CD4-positive, alpha-beta memory T cell (primary cell): ENCODE data around the gene LRRC8D. TPM values are rescaled to one million over a fixed set of nuclear protein-coding genes. Genes with fewer than 3 reads are reported as not detected.

Experiments used
- CTCF ChIA-PET: fragments of 350-600 bp; sonication (Branson Sonifier 250); formaldehyde crosslinking; loops from one replicate; lab custom pipeline; 2021; ENCODE audit warnings: inconsistent platforms; ENCODE audit not compliant: partially characterized antibody; lab: Charles Lee
- POLR2A ChIA-PET: fragments of 350-600 bp; sonication (Branson Sonifier 250); formaldehyde crosslinking; loops from one replicate; lab custom pipeline; 2021; ENCODE audit not compliant: partially characterized antibody; lab: Charles Lee
- DNase-seq, 5 donors: peaks; one replicate each; pipeline versions ENCODE4 v3.0.0 to v3.0.0-alpha.2; 2020 to 2022; ENCODE audit warnings: mixed read lengths in 1 of 5
- H3K27ac ChIP-seq: one replicate; pipeline ENCODE4 v1.7.0; 2013; ENCODE audit warnings: low read depth, low read length
- H3K27me3 ChIP-seq: 2 replicates; pipeline ENCODE4 v1.7.0; 2013; ENCODE audit warnings: mild to moderate bottlenecking, low read length, moderate library complexity; ENCODE audit not compliant: insufficient read depth
- H3K36me3 ChIP-seq: 2 replicates; pipeline ENCODE4 v1.7.0; 2013; ENCODE audit warnings: mild to moderate bottlenecking, low read length, moderate library complexity; ENCODE audit not compliant: insufficient read depth
- H3K4me1 ChIP-seq: 2 replicates; pipeline ENCODE4 v1.7.0; 2013; ENCODE audit warnings: mild to moderate bottlenecking, low read length, moderate library complexity; ENCODE audit not compliant: insufficient read depth
- H3K4me3 ChIP-seq, 2 donors: one replicate each; pipeline ENCODE4 v1.7.0; 2013; ENCODE audit warnings: low read length in 2 of 2, mild to moderate bottlenecking in 1 of 2
- H3K9me3 ChIP-seq, 2 donors: one replicate each; pipeline ENCODE4 v1.7.0; 2013; ENCODE audit warnings: low read length in 2 of 2, control low read depth in 1 of 2; ENCODE audit not compliant: control insufficient read depth in 1 of 2
- H3K27ac Mint-ChIP-seq, 7 donors: one replicate each; pipeline ENCODE4 v1.8.0; 2020 to 2021; ENCODE audit warnings: mixed read lengths in 7 of 7, mild to moderate bottlenecking in 6 of 7, inconsistent platforms in 3 of 7, moderate library complexity in 3 of 7
- H3K27me3 Mint-ChIP-seq, 2 donors: one replicate each; pipeline ENCODE4 v1.8.0; 2020 to 2021; ENCODE audit warnings: mixed read lengths in 2 of 2
- H3K36me3 Mint-ChIP-seq, 2 donors: one replicate each; pipeline ENCODE4 v1.8.0; 2020 to 2021; ENCODE audit warnings: mixed read lengths in 2 of 2, inconsistent platforms in 1 of 2, mild to moderate bottlenecking in 1 of 2
- H3K4me1 Mint-ChIP-seq, 4 donors: one replicate each; pipeline ENCODE4 v1.8.0; 2020 to 2021; ENCODE audit warnings: mixed read lengths in 4 of 4, mild to moderate bottlenecking in 1 of 4
- H3K4me3 Mint-ChIP-seq, 8 donors: one replicate each; pipeline ENCODE4 v1.8.0; 2020 to 2021; ENCODE audit warnings: mixed read lengths in 8 of 8, mild to moderate bottlenecking in 7 of 8, moderate library complexity in 6 of 8, inconsistent platforms in 3 of 8
- H3K9me3 Mint-ChIP-seq, 8 donors: one replicate each; pipeline ENCODE4 v1.8.0; 2020 to 2021; ENCODE audit warnings: mixed read lengths in 8 of 8, mild to moderate bottlenecking in 5 of 8, inconsistent platforms in 3 of 8, moderate library complexity in 1 of 8
- intact Hi-C: fragments of 100-400 bp; cut with micrococcal nuclease; formaldehyde crosslinking; loops from one replicate; pipeline ENCODE4 v1.15.1; 2023
- polyA plus RNA-seq, 2 donors: library from polyadenylated mRNA; unstranded; fragments of 300-500 nt; fragmentation: Illumina TruSeq; gene quantifications; one replicate each; pipeline ENCODE4 v1.2.3, GENCODE V29; 2021
- total RNA-seq, 2 experiments: library from RNA; stranded (reverse); gene quantifications; one replicate each; pipeline ENCODE4 v1.2.3, GENCODE V29; 2021

Gene LRRC8D
- total and polyA plus RNA-seq, 4 experiments from 2014 or later = 56.8 to 72.7 (median 66.6) TPM

GRCh38 chr1:89927478-89927877, 106.6 kb downstream of the LRRC8D start:
- peaks cover 0 to 8% (median 3%) of the 10 kb centered on the region in 8 donors for H3K9me3 Mint-ChIP-seq
- no peak overlapping the region for H3K27ac ChIP-seq
- H3K4me3 ChIP-seq = no peak overlapping the region
- H3K9me3 ChIP-seq = no peaks in the 10 kb centered on the region
- H3K36me3 ChIP-seq = peaks cover 1% of the 10 kb centered on the region
- H3K4me1 ChIP-seq = peaks cover 5% of the 10 kb centered on the region
- H3K4me1 Mint-ChIP-seq = peaks cover 17 to 23% (median 21%) of the 10 kb centered on the region in 4 donors
- ChIA-PET POLR2A (no interaction called here), CTCF (no interaction called here)
- H3K36me3 Mint-ChIP-seq = peaks cover 41 to 50% of the 10 kb centered on the region in 2 donors
- intact Hi-C loops = no loop called here
- no peaks in the 10 kb centered on the region for H3K27me3 ChIP-seq
- H3K4me3 Mint-ChIP-seq = no peak overlapping the region
- no peak for DNase-seq
- H3K27me3 Mint-ChIP-seq = no peaks in the 10 kb centered on the region
- H3K27ac Mint-ChIP-seq = no peak overlapping the region

GRCh38 chr1:89928506-89928905, 107.7 kb downstream of the LRRC8D start:
- Mint-ChIP-seq H3K4me1 (peaks cover 17 to 23% (median 20%) of the 10 kb centered on the region in 4 donors), H3K36me3 (peaks cover 46 to 51% of the 10 kb centered on the region in 2 donors), H3K9me3 (peaks cover 0 to 6% (median 2%) of the 10 kb centered on the region in 8 donors), H3K27me3 (no peaks in the 10 kb centered on the region), H3K4me3 (no peak overlapping the region), H3K27ac (peak overlapping the region in 3 of 7 donors; percentile 10 to 48 (median 46))
- H3K27ac ChIP-seq = no peak overlapping the region
- peaks cover 5% of the 10 kb centered on the region for H3K4me1 ChIP-seq
- DNase-seq = no peak
- no peak overlapping the region for H3K4me3 ChIP-seq
- H3K27me3 ChIP-seq = no peaks in the 10 kb centered on the region
- no peaks in the 10 kb centered on the region for H3K9me3 ChIP-seq
- intact Hi-C loops = no loop called here
- ChIA-PET CTCF (no interaction called here), POLR2A (interaction anchor here (0.9 kb wide), 1 partner anchor 82 kb away, joined by 3 read pairs; no protein-coding TSS in a partner anchor)
- H3K36me3 ChIP-seq = peaks cover 12% of the 10 kb centered on the region

- no peaks in the 10 kb centered on the region for H3K27me3 ChIP-seq
- Mint-ChIP-seq H3K4me1 (peaks cover 16 to 23% (median 20%) of the 10 kb centered on the region in 4 donors), H3K27me3 (no peaks in the 10 kb centered on the region), H3K27ac (peak overlapping the region in 1 of 7 donors; percentile 35), H3K4me3 (no peak overlapping the region), H3K9me3 (peaks cover 0 to 2% (median 0%) of the 10 kb centered on the region in 8 donors), H3K36me3 (peaks cover 46 to 57% of the 10 kb centered on the region in 2 donors)
- no peak overlapping the region for H3K4me3 ChIP-seq
- POLR2A ChIA-PET = no interaction called here
- H3K9me3 ChIP-seq = no peaks in the 10 kb centered on the region
- peaks cover 20% of the 10 kb centered on the region for H3K36me3 ChIP-seq
- intact Hi-C loops = no loop called here
- H3K4me1 ChIP-seq = peaks cover 5% of the 10 kb centered on the region
- CTCF ChIA-PET = no interaction called here
- DNase-seq = no peak
- no peak overlapping the region for H3K27ac ChIP-seq
Measured at GRCh38 chr1:89929467-89930063, 108.7 kb downstream of the LRRC8D start.

GRCh38 chr1:89930579-89930978, 109.7 kb downstream of the LRRC8D start:
- Histone ChIP-seq H3K27me3 (no peaks in the 10 kb centered on the region), H3K36me3 (peaks cover 20% of the 10 kb centered on the region), H3K27ac (no peak overlapping the region), H3K9me3 (no peaks in the 10 kb centered on the region), H3K4me3 (no peak overlapping the region), H3K4me1 (peaks cover 5% of the 10 kb centered on the region)
- Mint-ChIP-seq H3K36me3 (peaks cover 51 to 65% of the 10 kb centered on the region in 2 donors), H3K9me3 (peaks cover 0 to 2% (median 0%) of the 10 kb centered on the region in 8 donors), H3K27ac (peak overlapping the region in 1 of 7 donors; percentile 10), H3K4me1 (peaks cover 16 to 23% (median 20%) of the 10 kb centered on the region in 4 donors), H3K27me3 (no peaks in the 10 kb centered on the region), H3K4me3 (no peak overlapping the region)
- DNase-seq = no peak
- CTCF ChIA-PET = no interaction called here
- POLR2A ChIA-PET = no interaction called here
- intact Hi-C loops = no loop called here

GRCh38 chr1:89931964-89932363, 111.1 kb downstream of the LRRC8D start:
- POLR2A ChIA-PET = no interaction called here
- H3K36me3 ChIP-seq = peaks cover 20% of the 10 kb centered on the region
- no peak overlapping the region for H3K27ac ChIP-seq
- no peak for DNase-seq
- Mint-ChIP-seq H3K4me1 (peaks cover 16 to 23% (median 19%) of the 10 kb centered on the region in 4 donors), H3K27ac (no peak overlapping the region), H3K36me3 (peaks cover 45 to 61% of the 10 kb centered on the region in 2 donors), H3K9me3 (peaks cover 0 to 2% (median 0%) of the 10 kb centered on the region in 8 donors), H3K27me3 (no peaks in the 10 kb centered on the region), H3K4me3 (no peak overlapping the region)
- H3K9me3 ChIP-seq = no peaks in the 10 kb centered on the region
- no peak overlapping the region for H3K4me3 ChIP-seq
- H3K4me1 ChIP-seq = peaks cover 5% of the 10 kb centered on the region
- no peaks in the 10 kb centered on the region for H3K27me3 ChIP-seq
- intact Hi-C loops = no loop called here
- CTCF ChIA-PET = no interaction called here

GRCh38 chr1:89932598-89933364, 111.9 kb downstream of the LRRC8D start:
- no peak overlapping the region for H3K4me3 Mint-ChIP-seq

GRCh38 chr1:89934461-89934860, 113.6 kb downstream of the LRRC8D start:
- Histone ChIP-seq H3K36me3 (peaks cover 20% of the 10 kb centered on the region), H3K9me3 (no peaks in the 10 kb centered on the region), H3K4me1 (peaks cover 5% of the 10 kb centered on the region), H3K4me3 (no peak overlapping the region), H3K27me3 (no peaks in the 10 kb centered on the region), H3K27ac (no peak overlapping the region)
- ChIA-PET CTCF (interaction anchor here (0.9 kb wide), 1 partner anchor 9 kb away, joined by 5 read pairs; no protein-coding TSS in a partner anchor), POLR2A (no interaction called here)
- Mint-ChIP-seq H3K4me3 (no peak overlapping the region), H3K36me3 (peaks cover 42 to 49% of the 10 kb centered on the region in 2 donors), H3K27ac (no peak overlapping the region), H3K9me3 (peaks cover 0 to 2% (median 0%) of the 10 kb centered on the region in 8 donors), H3K4me1 (peaks cover 4 to 13% (median 9%) of the 10 kb centered on the region in 4 donors), H3K27me3 (no peaks in the 10 kb centered on the region)
- intact Hi-C loops = no loop called here
- no peak for DNase-seq

More at GRCh38 chr1:89932598-89933364, 111.9 kb downstream of the LRRC8D start:
- POLR2A ChIA-PET = no interaction called here
- CTCF ChIA-PET = no interaction called here
- no peak for DNase-seq
- intact Hi-C loops = no loop called here
- H3K9me3 ChIP-seq = no peaks in the 10 kb centered on the region
- H3K4me3 ChIP-seq = no peak overlapping the region
- Mint-ChIP-seq H3K9me3 (peaks cover 0 to 2% (median 0%) of the 10 kb centered on the region in 8 donors), H3K4me1 (peaks cover 14 to 23% (median 19%) of the 10 kb centered on the region in 4 donors), H3K36me3 (peaks cover 44 to 56% of the 10 kb centered on the region in 2 donors), H3K27ac (no peak overlapping the region), H3K27me3 (no peaks in the 10 kb centered on the region)
- H3K4me1 ChIP-seq = peaks cover 5% of the 10 kb centered on the region
- no peaks in the 10 kb centered on the region for H3K27me3 ChIP-seq
- peaks cover 20% of the 10 kb centered on the region for H3K36me3 ChIP-seq
- no peak overlapping the region for H3K27ac ChIP-seq
